Hepatocyte (in vitro differentiated cells): Measurements from ENCODE around the gene KDM1A. TPM values are rescaled to one million over a fixed set of nuclear protein-coding genes. Genes with fewer than 3 reads are reported as not detected.
A peak's percentile ranks its signal among the peaks of the same experiment; 100 is the strongest.

Experiments
- DNase-seq: peaks from one replicate; pipeline ENCODE4 v3.0.0-alpha.2; 2016; ENCODE audit warnings: low spot score
- H2AFZ ChIP-seq: fragments of 200-600 bp; sonication (generic); 2 replicates; pipeline ENCODE4 v1.6.0; 2016; ENCODE audit warnings: antibody characterized with exemption, mild to moderate bottlenecking
- H3K27ac ChIP-seq: fragments of 200-600 bp; sonication (generic); 2 replicates; pipeline ENCODE4 v1.5.1; 2016; ENCODE audit warnings: mild to moderate bottlenecking
- H3K27me3 ChIP-seq: fragments of 200-600 bp; sonication (generic); 2 replicates; pipeline ENCODE4 v1.6.1; 2016
- H3K36me3 ChIP-seq: fragments of 200-600 bp; sonication (generic); replicated peaks from 2 replicates; pipeline ENCODE4 v1.5.1; 2016; ENCODE audit warnings: low read depth; ENCODE audit not compliant: insufficient read depth
- H3K4me1 ChIP-seq: fragments of 200-600 bp; sonication (generic); 2 replicates; pipeline ENCODE4 v1.5.1; 2016; ENCODE audit warnings: mild to moderate bottlenecking, moderate library complexity; ENCODE audit not compliant: insufficient read depth
- H3K4me2 ChIP-seq: fragments of 200-600 bp; sonication (generic); 2 replicates; pipeline ENCODE4 v1.6.0; 2016
- H3K4me3 ChIP-seq: fragments of 200-600 bp; sonication (generic); 2 replicates; pipeline ENCODE4 v1.5.1; 2016; ENCODE audit warnings: mild to moderate bottlenecking
- H3K79me2 ChIP-seq: fragments of 200-600 bp; sonication (generic); 2 replicates; pipeline ENCODE4 v1.6.0; 2017; ENCODE audit warnings: mild to moderate bottlenecking
- H3K9me2 ChIP-seq: fragments of 200-600 bp; sonication (generic); replicated peaks from 2 replicates; pipeline ENCODE4 v1.6.0; 2017; ENCODE audit warnings: mild to moderate bottlenecking; ENCODE audit not compliant: insufficient read depth
- H3K9me3 ChIP-seq: fragments of 200-600 bp; sonication (generic); 2 replicates; pipeline ENCODE4 v1.5.1; 2016; ENCODE audit warnings: low read depth, mild to moderate bottlenecking
- H4K20me1 ChIP-seq: fragments of 200-600 bp; sonication (generic); 2 replicates; pipeline ENCODE4 v1.6.0; 2016; ENCODE audit warnings: mild to moderate bottlenecking; ENCODE audit not compliant: insufficient read depth, poor library complexity, severe bottlenecking
- EZH2 ChIP-seq: fragments of 200-600 bp; sonication (generic); IDR thresholded peaks from 2 replicates; pipeline ENCODE4 v1.6.1; 2016; ENCODE audit warnings: antibody characterized with exemption, mild to moderate bottlenecking, borderline replicate concordance
- EZH2phosphoT487 ChIP-seq: fragments of 200-600 bp; sonication (generic); IDR thresholded peaks from one replicate; pipeline ENCODE4 v1.6.1; 2018; ENCODE audit warnings: antibody characterized with exemption, mild to moderate bottlenecking, low read depth, moderate library complexity; ENCODE audit not compliant: unreplicated experiment, severe bottlenecking
- WGBS: methylation state at CpG from one replicate; pipeline ENCODE4 v1.1.6; 2016; ENCODE audit warnings: low lambda C conversion rate; ENCODE audit errors: missing lambda C conversion rate; 5-methylcytosine and 5-hydroxymethylcytosine counted together
- polyA plus RNA-seq: library from polyadenylated mRNA; unstranded; fragments of >200 nt; fragmentation: Nextera tagmentation; extraction: Ambion mirVana; gene quantifications from 2 replicates; pipeline ENCODE4 v1.2.1, GENCODE V29; 2016
- total RNA-seq: library from RNA; depleted of rRNA; stranded (reverse); fragments of >200 nt; gene quantifications from 2 replicates; pipeline ENCODE4 v1.2.3, GENCODE V29; 2014
- TF ChIP-seq, protein P1 (sequence below): fragments of 200-600 bp; sonication (generic); IDR thresholded peaks from 2 replicates; pipeline ENCODE4 v1.5.1; 2016; ENCODE audit warnings: antibody characterized with exemption, mild to moderate bottlenecking; ENCODE audit not compliant: poor library complexity

The KDM1A gene
- total and polyA plus RNA-seq, 2 experiments from 2014 or later: 64.5 to 97.9 TPM

DNA sequence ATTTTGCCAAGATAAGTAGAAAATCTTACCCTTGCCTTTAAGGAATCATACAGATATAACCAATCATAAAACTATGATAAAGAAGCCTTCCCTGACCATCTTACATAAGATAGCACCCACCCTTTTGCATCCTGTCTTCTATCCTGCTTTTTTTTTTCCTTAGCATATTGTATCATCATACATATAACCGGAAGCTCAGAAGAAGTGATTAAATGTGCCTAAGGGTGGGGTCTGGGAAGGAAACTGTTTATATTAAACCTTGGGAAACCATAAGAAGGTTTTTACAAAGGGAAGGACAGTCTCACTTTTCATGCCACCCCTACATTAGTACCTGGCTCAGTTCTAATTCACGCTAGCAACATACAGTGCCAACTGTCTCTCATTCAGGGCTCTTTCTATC lies 82.6 kb downstream of the KDM1A start:
- 77% methylated on average over 2 of the region's 2 CpGs for WGBS
- peaks cover 33% of the 10 kb centered on the region for H3K4me1 ChIP-seq
- no peak overlapping the region for H2AFZ ChIP-seq
- TF ChIP-seq EZH2 (no peak), EZH2phosphoT487 (no peak)
- TF ChIP-seq, protein P1, sequence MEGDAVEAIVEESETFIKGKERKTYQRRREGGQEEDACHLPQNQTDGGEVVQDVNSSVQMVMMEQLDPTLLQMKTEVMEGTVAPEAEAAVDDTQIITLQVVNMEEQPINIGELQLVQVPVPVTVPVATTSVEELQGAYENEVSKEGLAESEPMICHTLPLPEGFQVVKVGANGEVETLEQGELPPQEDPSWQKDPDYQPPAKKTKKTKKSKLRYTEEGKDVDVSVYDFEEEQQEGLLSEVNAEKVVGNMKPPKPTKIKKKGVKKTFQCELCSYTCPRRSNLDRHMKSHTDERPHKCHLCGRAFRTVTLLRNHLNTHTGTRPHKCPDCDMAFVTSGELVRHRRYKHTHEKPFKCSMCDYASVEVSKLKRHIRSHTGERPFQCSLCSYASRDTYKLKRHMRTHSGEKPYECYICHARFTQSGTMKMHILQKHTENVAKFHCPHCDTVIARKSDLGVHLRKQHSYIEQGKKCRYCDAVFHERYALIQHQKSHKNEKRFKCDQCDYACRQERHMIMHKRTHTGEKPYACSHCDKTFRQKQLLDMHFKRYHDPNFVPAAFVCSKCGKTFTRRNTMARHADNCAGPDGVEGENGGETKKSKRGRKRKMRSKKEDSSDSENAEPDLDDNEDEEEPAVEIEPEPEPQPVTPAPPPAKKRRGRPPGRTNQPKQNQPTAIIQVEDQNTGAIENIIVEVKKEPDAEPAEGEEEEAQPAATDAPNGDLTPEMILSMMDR: no peak
- no peaks in the 10 kb centered on the region for H3K9me3 ChIP-seq
- H3K79me2 ChIP-seq: peaks cover 16% of the 10 kb centered on the region
- no peaks in the 10 kb centered on the region for H3K36me3 ChIP-seq
- no peaks in the 10 kb centered on the region for H3K9me2 ChIP-seq
- no peak for DNase-seq
- H4K20me1 ChIP-seq: peaks cover 12% of the 10 kb centered on the region
- H3K27ac ChIP-seq: no peak overlapping the region
- no peaks in the 10 kb centered on the region for H3K27me3 ChIP-seq
- H3K4me2 ChIP-seq: no peak overlapping the region
- H3K4me3 ChIP-seq: no peak overlapping the region

DNA sequence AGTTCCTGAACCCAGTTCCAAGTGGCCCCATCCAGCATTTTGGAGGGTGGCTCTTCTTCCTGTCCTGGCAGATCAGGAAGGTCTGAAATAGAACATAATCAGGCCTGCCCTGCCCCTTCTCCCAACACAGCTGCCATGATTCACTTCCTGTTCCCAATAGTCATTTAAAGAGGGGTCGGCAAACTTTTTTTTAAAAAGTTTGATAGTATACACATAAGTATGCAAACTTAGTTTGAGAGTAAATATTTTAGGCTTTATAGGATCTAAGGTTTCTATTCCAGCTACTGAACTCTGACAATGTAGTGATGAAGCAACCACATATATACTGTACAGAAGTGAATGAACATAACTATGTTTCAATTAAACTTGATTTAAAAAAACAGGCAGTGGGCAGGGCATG lies 83.0 kb downstream of the KDM1A start:
- no peak for DNase-seq
- H3K4me2 ChIP-seq: no peak overlapping the region
- H3K4me1 ChIP-seq: peaks cover 33% of the 10 kb centered on the region
- H4K20me1 ChIP-seq: peaks cover 12% of the 10 kb centered on the region
- no peak overlapping the region for H2AFZ ChIP-seq
- H3K79me2 ChIP-seq: peaks cover 16% of the 10 kb centered on the region
- no peak overlapping the region for H3K4me3 ChIP-seq
- H3K9me3 ChIP-seq: no peaks in the 10 kb centered on the region
- H3K9me2 ChIP-seq: no peaks in the 10 kb centered on the region
- H3K27ac ChIP-seq: no peak overlapping the region
- H3K36me3 ChIP-seq: no peaks in the 10 kb centered on the region
- no peaks in the 10 kb centered on the region for H3K27me3 ChIP-seq
- WGBS: 31% methylated on average over 1 of the region's 1 CpG
- TF ChIP-seq, protein P1: no peak
- TF ChIP-seq EZH2 (no peak), EZH2phosphoT487 (no peak)

DNA sequence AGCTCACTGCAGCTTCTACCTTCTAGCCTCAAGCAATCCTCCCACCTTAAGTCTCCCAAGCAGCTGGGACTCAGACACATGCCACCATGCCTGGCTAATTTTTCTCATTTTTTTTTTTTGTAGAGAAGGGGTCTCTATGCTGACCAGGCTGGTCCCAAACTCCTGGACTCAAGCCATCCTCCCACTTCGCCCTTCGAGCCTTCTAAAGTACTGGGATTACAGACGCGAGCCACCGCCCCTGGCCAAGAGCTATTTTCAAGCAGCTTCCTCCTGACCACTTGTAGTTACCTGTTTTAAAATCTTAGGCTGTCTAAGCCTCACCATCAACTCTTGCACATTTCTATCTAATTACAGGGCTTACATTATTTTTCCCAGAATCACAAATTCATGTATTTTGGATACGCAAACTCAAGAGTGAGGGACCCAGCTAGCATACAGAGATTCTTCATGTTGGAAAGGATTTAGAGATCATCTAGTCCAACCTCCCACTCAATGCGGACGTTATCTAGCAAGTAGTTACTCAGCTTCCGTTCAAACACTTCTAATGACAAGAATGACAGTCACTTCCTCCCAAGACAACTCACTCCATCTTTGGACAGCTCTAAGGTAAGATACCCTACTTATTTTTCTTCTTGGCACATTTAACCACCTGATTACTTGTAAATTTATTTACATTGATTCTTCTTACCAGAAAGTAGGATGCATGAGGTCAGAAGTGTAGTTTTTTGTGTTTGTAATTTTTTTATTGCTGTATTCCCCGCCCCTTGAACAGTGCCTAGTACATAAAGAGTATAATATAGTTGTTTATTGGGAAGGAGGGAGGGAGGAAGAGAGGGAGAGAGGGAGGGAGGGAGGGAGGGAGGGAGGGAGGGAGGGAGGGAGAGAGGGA lies 84.0 kb downstream of the KDM1A start:
- H3K4me1 ChIP-seq: peaks cover 33% of the 10 kb centered on the region

DNA sequence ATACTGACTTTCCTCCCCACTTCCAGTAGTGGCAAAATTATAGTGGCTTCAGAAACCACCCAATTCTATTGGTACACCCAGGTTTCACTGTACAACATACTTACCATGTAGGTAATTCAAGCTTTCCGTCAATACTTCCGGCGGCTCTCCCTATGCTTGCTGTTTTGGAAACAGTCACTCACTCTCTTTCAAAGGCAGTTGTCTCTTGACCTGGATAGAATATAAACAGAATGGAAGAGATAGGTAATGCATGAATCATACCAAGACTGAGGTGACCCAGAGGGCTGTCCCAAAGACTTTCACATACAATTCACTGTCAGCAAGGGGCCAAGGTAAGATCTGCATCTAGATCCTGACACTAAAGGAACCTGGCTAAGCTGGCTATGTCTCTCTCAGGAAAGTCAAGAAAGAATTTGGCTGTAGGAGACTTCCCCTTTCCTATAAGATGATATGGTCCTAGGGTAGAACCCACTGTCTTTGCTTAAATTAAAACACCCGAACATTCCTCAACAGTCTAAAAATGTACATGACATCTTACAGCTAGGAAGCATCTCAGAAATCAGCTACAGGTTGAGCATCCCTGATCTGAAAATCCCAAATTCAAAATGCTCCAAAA lies 89.8 kb downstream of the KDM1A start:
- TF ChIP-seq, protein P1: no peak
- TF ChIP-seq EZH2: no peak
- no peak for TF ChIP-seq EZH2phosphoT487

More for the DNA sequence above, 84.0 kb downstream of the KDM1A start:
- Histone ChIP-seq H3K36me3 (no peaks in the 10 kb centered on the region), H4K20me1 (peaks cover 12% of the 10 kb centered on the region), H3K4me3 (no peak overlapping the region), H3K27me3 (no peaks in the 10 kb centered on the region), H3K4me2 (no peak overlapping the region), H3K9me3 (no peaks in the 10 kb centered on the region), H3K27ac (peak overlapping the region; percentile 20), H3K9me2 (no peaks in the 10 kb centered on the region), H2AFZ (no peak overlapping the region), H3K79me2 (peaks cover 19% of the 10 kb centered on the region)
- 73% methylated on average over 10 of the region's 10 CpGs for WGBS
- DNase-seq: no peak
- no peak for TF ChIP-seq EZH2phosphoT487

More for the DNA sequence above, 89.8 kb downstream of the KDM1A start:
- WGBS: 72% methylated on average over 4 of the region's 4 CpGs
- H3K9me3 ChIP-seq: no peaks in the 10 kb centered on the region
- no peaks in the 10 kb centered on the region for H3K9me2 ChIP-seq
- H3K4me2 ChIP-seq: no peak overlapping the region
- no peak for DNase-seq
- no peaks in the 10 kb centered on the region for H3K27me3 ChIP-seq
- H2AFZ ChIP-seq: no peak overlapping the region
- no peak overlapping the region for H3K4me3 ChIP-seq
- H3K79me2 ChIP-seq: peaks cover 69% of the 10 kb centered on the region
- H3K27ac ChIP-seq: no peak overlapping the region
- no peaks in the 10 kb centered on the region for H3K36me3 ChIP-seq
- H3K4me1 ChIP-seq: peaks cover 3% of the 10 kb centered on the region
- H4K20me1 ChIP-seq: peaks cover 45% of the 10 kb centered on the region
